Suprapubic skin (tissue), 4 donors: Measurements from ENCODE around the gene OSBP2. TPM values are rescaled to one million over a fixed set of nuclear protein-coding genes. Genes with fewer than 3 reads are reported as not detected.

Source experiments
- DNase-seq, 2 donors: peaks; one replicate each; pipeline ENCODE4 v3.0.0-alpha.2; 2019; ENCODE audit warnings: low spot score in 2 of 2
- H3K27ac ChIP-seq: fragments of 200-600 bp; sonication (generic); one replicate; pipeline ENCODE4 v1.5.1; 2019
- H3K27me3 ChIP-seq: fragments of 200-600 bp; sonication (generic); one replicate; pipeline ENCODE4 v1.5.1; 2019
- H3K36me3 ChIP-seq: fragments of 200-600 bp; sonication (generic); one replicate; pipeline ENCODE4 v1.5.1; 2019
- H3K4me1 ChIP-seq: fragments of 200-600 bp; sonication (generic); one replicate; pipeline ENCODE4 v1.5.1; 2019
- H3K4me3 ChIP-seq: fragments of 200-600 bp; sonication (generic); one replicate; pipeline ENCODE4 v1.5.1; 2019; ENCODE audit warnings: mild to moderate bottlenecking
- H3K9me3 ChIP-seq: fragments of 200-600 bp; sonication (generic); one replicate; pipeline ENCODE4 v1.5.1; 2019
- CTCF ChIP-seq, 2 donors: fragments of 200-600 bp in 1 of 2; fragments of 450-650 bp in 1 of 2; sonication (generic) in 1 of 2; IDR thresholded peaks; one replicate each; pipeline ENCODE4 v1.5.1; 2016 to 2019; ENCODE audit warnings: antibody characterized with exemption in 2 of 2, mild to moderate bottlenecking in 1 of 2, moderate library complexity in 1 of 2
- EP300 ChIP-seq: sonication (generic); formaldehyde crosslinking; IDR thresholded peaks from one replicate; pipeline ENCODE4 v1.6.1; 2017; ENCODE audit warnings: antibody characterized with exemption
- POLR2A ChIP-seq, 2 donors: fragments of 450-650 bp; IDR thresholded peaks; one replicate each; pipeline ENCODE4 v1.6.1; 2017; ENCODE audit warnings: antibody characterized with exemption in 2 of 2, mild to moderate bottlenecking in 2 of 2, moderate library complexity in 2 of 2
- POLR2AphosphoS5 ChIP-seq, 3 donors: sonication (generic); formaldehyde crosslinking; IDR thresholded peaks; one replicate each; pipeline ENCODE4 v1.6.1; 2017; ENCODE audit warnings: antibody characterized with exemption in 3 of 3
- WGBS: methylation state at CpG from one replicate; pipeline ENCODE4 v1.1.5; 2018; 5-methylcytosine and 5-hydroxymethylcytosine counted together
- total RNA-seq, 4 donors: library from RNA; depleted of rRNA; stranded (reverse); fragments of >200 nt; gene quantifications; one replicate each; pipeline ENCODE4 v1.1.0, GENCODE V29; 2016

OSBP2 gene, protein sequence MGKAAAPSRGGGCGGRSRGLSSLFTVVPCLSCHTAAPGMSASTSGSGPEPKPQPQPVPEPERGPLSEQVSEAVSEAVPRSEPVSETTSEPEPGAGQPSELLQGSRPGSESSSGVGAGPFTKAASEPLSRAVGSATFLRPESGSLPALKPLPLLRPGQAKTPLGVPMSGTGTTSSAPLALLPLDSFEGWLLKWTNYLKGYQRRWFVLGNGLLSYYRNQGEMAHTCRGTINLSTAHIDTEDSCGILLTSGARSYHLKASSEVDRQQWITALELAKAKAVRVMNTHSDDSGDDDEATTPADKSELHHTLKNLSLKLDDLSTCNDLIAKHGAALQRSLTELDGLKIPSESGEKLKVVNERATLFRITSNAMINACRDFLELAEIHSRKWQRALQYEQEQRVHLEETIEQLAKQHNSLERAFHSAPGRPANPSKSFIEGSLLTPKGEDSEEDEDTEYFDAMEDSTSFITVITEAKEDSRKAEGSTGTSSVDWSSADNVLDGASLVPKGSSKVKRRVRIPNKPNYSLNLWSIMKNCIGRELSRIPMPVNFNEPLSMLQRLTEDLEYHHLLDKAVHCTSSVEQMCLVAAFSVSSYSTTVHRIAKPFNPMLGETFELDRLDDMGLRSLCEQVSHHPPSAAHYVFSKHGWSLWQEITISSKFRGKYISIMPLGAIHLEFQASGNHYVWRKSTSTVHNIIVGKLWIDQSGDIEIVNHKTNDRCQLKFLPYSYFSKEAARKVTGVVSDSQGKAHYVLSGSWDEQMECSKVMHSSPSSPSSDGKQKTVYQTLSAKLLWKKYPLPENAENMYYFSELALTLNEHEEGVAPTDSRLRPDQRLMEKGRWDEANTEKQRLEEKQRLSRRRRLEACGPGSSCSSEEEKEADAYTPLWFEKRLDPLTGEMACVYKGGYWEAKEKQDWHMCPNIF
- total RNA-seq: 10 to 100 TPM in 1 of 4 donors, 1 to 10 TPM in 3; 3.9 to 11.3 (median 6.4) TPM

- 8% methylated on average over 7 of the region's 88 CpGs for WGBS
- peak within 1 kb of the TSS; percentile 37 for H3K27ac ChIP-seq
- no peaks in the 10 kb centered on the region for H3K27me3 ChIP-seq
- H3K36me3 ChIP-seq: no peaks in the 10 kb centered on the region
- peak within 1 kb of the TSS; percentile 69 for H3K4me3 ChIP-seq
- H3K9me3 ChIP-seq: no peaks in the 10 kb centered on the region
- peaks cover 15% of the 10 kb centered on the region for H3K4me1 ChIP-seq
- DNase-seq: peak in 1 of 2 donors; percentile 65
- no peak for TF ChIP-seq EP300
- no peak for TF ChIP-seq POLR2AphosphoS5 (IDR thresholded peaks at IDR 0.05)
- TF ChIP-seq POLR2A (IDR thresholded peaks at IDR 0.05): no peak
- no peak for TF ChIP-seq CTCF (IDR thresholded peaks at IDR 0.05)
These were observed at the start of gene OSBP2 for GRCh38 chr22:30694640-30695350. TSS of gene OSBP2 (plus strand) at chr22:30694874. CDS start at chr22:30694910, 36 bp downstream.

DNA sequence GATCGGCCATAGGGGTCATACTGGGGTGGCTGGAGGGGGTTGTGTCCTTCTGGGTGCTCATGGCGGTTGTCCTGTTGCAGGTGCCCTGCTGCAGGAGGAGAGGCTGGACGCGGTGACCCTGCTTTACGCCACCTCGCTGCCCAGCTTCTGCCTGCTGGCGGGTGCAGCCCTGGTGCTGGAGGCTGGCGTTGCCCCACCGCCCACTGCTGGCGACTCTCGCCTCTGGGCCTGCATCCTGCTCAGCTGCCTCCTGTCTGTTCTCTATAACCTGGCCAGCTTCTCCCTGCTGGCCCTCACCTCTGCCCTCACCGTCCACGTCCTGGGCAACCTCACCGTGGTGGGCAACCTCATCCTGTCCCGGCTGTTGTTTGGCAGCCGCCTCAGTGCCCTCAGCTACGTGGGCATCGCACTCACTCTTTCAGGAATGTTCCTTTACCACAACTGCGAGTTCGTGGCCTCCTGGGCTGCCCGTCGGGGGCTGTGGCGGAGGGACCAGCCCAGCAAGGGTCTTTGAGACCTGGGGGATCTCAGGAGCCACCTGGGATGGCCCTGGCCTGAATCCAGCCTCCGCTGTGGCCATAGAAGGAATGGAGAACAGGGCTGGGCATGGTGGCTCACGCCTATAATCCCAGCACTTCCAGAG is 48.0 kb upstream of the OSBP2 start:
- no peaks in the 10 kb centered on the region for H3K27me3 ChIP-seq
- DNase-seq: no peak
- H3K4me3 ChIP-seq: no peak overlapping the region
- H3K36me3 ChIP-seq: no peaks in the 10 kb centered on the region
- H3K27ac ChIP-seq: no peak overlapping the region
- TF ChIP-seq POLR2A (IDR thresholded peaks at IDR 0.05) (no peak), CTCF (IDR thresholded peaks at IDR 0.05) (no peak), EP300 (no peak), POLR2AphosphoS5 (IDR thresholded peaks at IDR 0.05) (no peak)
- 96% methylated on average over 25 of the region's 25 CpGs for WGBS
- no peaks in the 10 kb centered on the region for H3K9me3 ChIP-seq
- H3K4me1 ChIP-seq: peaks cover 7% of the 10 kb centered on the region

- Histone ChIP-seq H3K4me1 (peaks cover 7% of the 10 kb centered on the region), H3K9me3 (no peaks in the 10 kb centered on the region), H3K36me3 (no peaks in the 10 kb centered on the region), H3K27me3 (no peaks in the 10 kb centered on the region), H3K4me3 (no peak overlapping the region), H3K27ac (no peak overlapping the region)
- 78% methylated on average over 2 of the region's 3 CpGs for WGBS
- DNase-seq: no peak
- no peak for TF ChIP-seq POLR2A (IDR thresholded peaks at IDR 0.05)
- TF ChIP-seq POLR2AphosphoS5 (IDR thresholded peaks at IDR 0.05): no peak
- TF ChIP-seq EP300: no peak
- TF ChIP-seq CTCF (IDR thresholded peaks at IDR 0.05): no peak
These were observed 47.1 kb upstream of the OSBP2 start for GRCh38 chr22:30647536-30647935.

GRCh38 chr22:30648825-30649224 is 45.8 kb upstream of the OSBP2 start:
- 76% methylated on average over 3 of the region's 3 CpGs for WGBS
- H3K27ac ChIP-seq: no peak overlapping the region

More at GRCh38 chr22:30648825-30649224, 45.8 kb upstream of the OSBP2 start:
- Histone ChIP-seq H3K4me1 (peaks cover 7% of the 10 kb centered on the region), H3K4me3 (no peak overlapping the region), H3K9me3 (no peaks in the 10 kb centered on the region), H3K36me3 (no peaks in the 10 kb centered on the region), H3K27me3 (no peaks in the 10 kb centered on the region)
- TF ChIP-seq POLR2A (IDR thresholded peaks at IDR 0.05) (no peak), POLR2AphosphoS5 (IDR thresholded peaks at IDR 0.05) (no peak), EP300 (no peak), CTCF (IDR thresholded peaks at IDR 0.05) (no peak)
- DNase-seq: no peak
